Glutamatergic neuron (in vitro differentiated cells): ENCODE results near the gene USP40. TPM values are rescaled to one million over a fixed set of nuclear protein-coding genes. Genes with fewer than 3 reads are reported as not detected.

Experiments
- DNase-seq: peaks from one replicate; pipeline ENCODE4 v3.0.0; 2022
- H3K27ac Mint-ChIP-seq: one replicate; pipeline ENCODE4 v1.8.0; 2020; ENCODE audit warnings: mild to moderate bottlenecking, mixed read lengths, inconsistent platforms; ENCODE audit not compliant: unreplicated experiment
- H3K27me3 Mint-ChIP-seq: one replicate; pipeline ENCODE4 v1.8.0; 2020; ENCODE audit warnings: mild to moderate bottlenecking, moderate library complexity, mixed read lengths, inconsistent platforms; ENCODE audit not compliant: unreplicated experiment
- H3K36me3 Mint-ChIP-seq: one replicate; pipeline ENCODE4 v1.8.0; 2020; ENCODE audit warnings: mild to moderate bottlenecking, mixed read lengths, inconsistent platforms; ENCODE audit not compliant: unreplicated experiment
- H3K4me1 Mint-ChIP-seq: one replicate; pipeline ENCODE4 v1.8.0; 2020; ENCODE audit warnings: mild to moderate bottlenecking, low read depth, mixed read lengths, inconsistent platforms; ENCODE audit not compliant: unreplicated experiment
- H3K4me3 Mint-ChIP-seq: one replicate; pipeline ENCODE4 v1.8.0; 2020; ENCODE audit warnings: mild to moderate bottlenecking, mixed read lengths, inconsistent platforms; ENCODE audit not compliant: unreplicated experiment
- H3K9me3 Mint-ChIP-seq: one replicate; pipeline ENCODE4 v1.8.0; 2020; ENCODE audit warnings: mild to moderate bottlenecking, moderate library complexity, mixed read lengths, inconsistent platforms; ENCODE audit not compliant: unreplicated experiment
- CTCF ChIP-seq: fragments of 200-600 bp; sonication (generic); IDR thresholded peaks from one replicate; pipeline ENCODE4 v1.5.0; 2021; ENCODE audit not compliant: partially characterized antibody, unreplicated experiment
- total RNA-seq: library from RNA; stranded (reverse); fragmentation: NEBNext Ultra II Directional; extraction: Animal tissue kit (Norgen Biotek cat#: 25700); gene quantifications from one replicate; pipeline ENCODE4 v1.2.1, GENCODE V29; 2021; ENCODE audit not compliant: unreplicated experiment

Gene USP40
- total RNA-seq, 1 donor from 2014 or later, result 21.8 TPM

DNA sequence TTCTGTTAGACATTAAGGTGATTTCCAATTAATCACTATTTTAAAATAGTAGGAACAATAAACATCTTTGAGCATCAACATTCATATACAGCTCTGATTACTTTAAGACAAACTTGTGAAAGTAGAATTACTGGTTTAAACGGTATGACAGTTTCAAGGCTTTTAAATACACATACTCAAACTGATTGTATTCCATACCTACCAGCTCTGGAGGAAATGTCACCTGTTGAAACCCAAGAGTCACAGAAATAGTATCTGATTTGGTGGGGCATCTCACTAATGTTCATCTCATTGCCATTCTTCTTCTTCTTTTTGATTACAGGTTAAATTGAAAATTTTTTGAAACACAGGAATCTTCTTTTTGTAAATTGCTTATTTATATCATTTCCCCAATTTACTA, 36.2 kb downstream of the USP40 start:
- Mint-ChIP-seq H3K4me3 (no peak overlapping the region), H3K36me3 (no peaks in the 10 kb centered on the region), H3K9me3 (no peaks in the 10 kb centered on the region), H3K27ac (no peak overlapping the region), H3K27me3 (peaks cover 2% of the 10 kb centered on the region), H3K4me1 (peaks cover 2% of the 10 kb centered on the region)
- DNase-seq, result no peak
- no peak for TF ChIP-seq CTCF

DNA sequence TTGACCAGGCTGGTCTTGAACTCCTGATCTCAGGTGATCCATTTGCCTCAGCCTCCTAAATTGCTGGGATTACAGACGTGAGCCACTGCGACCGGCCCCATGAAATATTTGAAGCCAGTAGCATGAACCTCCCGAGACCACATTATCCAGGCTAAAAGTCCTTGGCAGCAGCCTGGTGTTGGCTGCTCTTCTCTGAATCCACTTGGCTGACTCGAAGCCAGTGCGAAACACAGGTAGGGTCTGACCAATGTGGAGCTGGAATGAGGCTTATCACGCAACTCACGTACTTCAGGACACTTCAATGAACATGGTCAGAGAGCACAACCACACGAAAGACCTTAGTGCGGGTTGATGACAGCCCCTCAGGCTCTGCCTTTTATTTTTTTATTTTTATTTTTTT, 38.4 kb downstream of the USP40 start:
- no peak for TF ChIP-seq CTCF
- no peaks in the 10 kb centered on the region for H3K27me3 Mint-ChIP-seq
- H3K4me1 Mint-ChIP-seq, result no peaks in the 10 kb centered on the region
- no peak for DNase-seq
- no peaks in the 10 kb centered on the region for H3K9me3 Mint-ChIP-seq
- no peak overlapping the region for H3K27ac Mint-ChIP-seq
- no peaks in the 10 kb centered on the region for H3K36me3 Mint-ChIP-seq
- H3K4me3 Mint-ChIP-seq, result no peak overlapping the region

DNA sequence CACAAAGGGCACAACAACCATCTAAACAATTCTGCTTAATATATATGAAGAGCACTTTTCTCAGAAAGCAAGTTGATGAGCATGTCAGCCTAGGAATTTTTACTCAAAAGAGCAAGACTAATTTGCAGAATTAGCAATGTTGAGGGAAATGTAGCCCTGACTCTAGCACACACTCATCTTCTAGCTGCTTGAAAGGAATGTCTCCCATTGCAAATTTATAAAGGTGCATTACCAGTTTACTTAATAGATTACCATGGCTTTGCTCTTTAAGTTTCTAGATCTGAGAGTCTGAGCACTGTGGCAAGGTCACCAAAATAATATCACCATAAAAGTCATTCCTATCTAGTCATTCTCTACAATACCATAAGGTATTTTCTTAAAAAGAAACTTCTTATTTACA, 40.8 kb downstream of the USP40 start:
- Mint-ChIP-seq H3K27ac (no peak overlapping the region), H3K27me3 (no peaks in the 10 kb centered on the region)

GRCh38 chr2:233519787-233520611, 46.6 kb downstream of the USP40 start:
- DNase-seq, result no peak
- Mint-ChIP-seq H3K9me3 (no peaks in the 10 kb centered on the region), H3K4me3 (no peak overlapping the region), H3K36me3 (no peaks in the 10 kb centered on the region), H3K27me3 (no peaks in the 10 kb centered on the region), H3K27ac (no peak overlapping the region), H3K4me1 (no peaks in the 10 kb centered on the region)
- TF ChIP-seq CTCF, result no peak

More for the DNA sequence above, 40.8 kb downstream of the USP40 start:
- H3K4me1 Mint-ChIP-seq, result no peaks in the 10 kb centered on the region
- H3K36me3 Mint-ChIP-seq, result no peaks in the 10 kb centered on the region
- no peak overlapping the region for H3K4me3 Mint-ChIP-seq
- TF ChIP-seq CTCF, result no peak
- H3K9me3 Mint-ChIP-seq, result no peaks in the 10 kb centered on the region
- no peak for DNase-seq

GRCh38 chr2:233513953-233514655, 52.5 kb downstream of the USP40 start:
- no peak for TF ChIP-seq CTCF
- H3K4me1 Mint-ChIP-seq, result no peaks in the 10 kb centered on the region

More at GRCh38 chr2:233513953-233514655, 52.5 kb downstream of the USP40 start:
- H3K9me3 Mint-ChIP-seq, result no peaks in the 10 kb centered on the region
- DNase-seq, result no peak
- H3K4me3 Mint-ChIP-seq, result no peak overlapping the region
- H3K27ac Mint-ChIP-seq, result no peak overlapping the region
- no peaks in the 10 kb centered on the region for H3K36me3 Mint-ChIP-seq
- no peaks in the 10 kb centered on the region for H3K27me3 Mint-ChIP-seq
